Anterior cingulate cortex (tissue), 58 donors: Measurements from ENCODE around the gene CCNT1.
"Not testable (repeated sequence)": the region's sequence is repeated elsewhere in the genome, so short reads cannot be mapped to it uniquely, and the experiment has no call there.

Experiments
- DNase-seq, 58 donors: peaks; one replicate each; lab custom pipeline; 2025; lab: John Stamatoyannopoulos, UW

CCNT1 gene

GRCh38 chr12:48716493-48717251 is at the start of gene CCNT1:
Gene CCNT1, minus strand, starts transcription at chr12:48716707. Its CDS starts 32 bp downstream, at chr12:48716675.
- peak; percentile 92 to 100 (median 97) for DNase-seq

GRCh38 chr12:48765753-48766162 is 49.3 kb upstream of the CCNT1 start:
- no peak for DNase-seq

DNA sequence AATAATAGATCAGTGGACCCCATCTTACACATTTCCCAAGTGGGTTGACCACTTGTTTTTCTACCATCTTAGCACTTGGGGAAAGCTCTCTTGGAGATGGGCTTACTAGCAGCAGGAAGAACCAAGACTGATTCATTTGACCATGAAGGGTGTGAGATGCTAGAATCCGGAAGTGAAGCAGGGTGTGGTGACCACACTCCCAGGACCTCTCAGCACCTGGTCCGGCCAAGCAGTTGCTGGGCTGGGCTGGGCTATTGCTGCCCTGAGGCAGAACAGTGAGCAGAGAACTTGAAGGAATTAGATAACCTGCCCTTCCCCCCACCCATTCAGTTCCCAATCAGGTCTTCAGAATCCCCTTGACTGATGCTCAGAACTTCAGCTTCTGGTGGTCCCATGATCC is 48.0 kb upstream of the CCNT1 start:
- no peak for DNase-seq

DNA sequence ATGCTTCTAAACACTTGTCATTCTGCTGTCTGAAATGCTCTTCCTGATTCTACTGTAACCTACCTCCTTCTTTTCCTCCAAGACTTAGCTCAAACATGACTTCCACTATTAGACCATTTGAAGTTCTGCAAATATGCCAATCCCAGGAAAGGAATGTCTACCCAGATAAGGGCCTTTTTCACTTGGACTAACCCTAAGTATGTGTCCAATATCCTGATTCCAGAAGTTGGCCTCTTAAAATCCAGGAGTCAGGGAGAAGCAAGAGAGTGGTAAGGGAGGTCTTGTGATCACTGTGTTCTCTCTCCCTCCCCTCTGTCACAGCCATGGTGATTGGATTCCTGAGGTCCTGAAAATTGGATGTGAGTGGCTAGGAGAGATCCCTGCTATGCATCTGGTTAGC is 42.2 kb upstream of the CCNT1 start:
- DNase-seq, result no peak

DNA sequence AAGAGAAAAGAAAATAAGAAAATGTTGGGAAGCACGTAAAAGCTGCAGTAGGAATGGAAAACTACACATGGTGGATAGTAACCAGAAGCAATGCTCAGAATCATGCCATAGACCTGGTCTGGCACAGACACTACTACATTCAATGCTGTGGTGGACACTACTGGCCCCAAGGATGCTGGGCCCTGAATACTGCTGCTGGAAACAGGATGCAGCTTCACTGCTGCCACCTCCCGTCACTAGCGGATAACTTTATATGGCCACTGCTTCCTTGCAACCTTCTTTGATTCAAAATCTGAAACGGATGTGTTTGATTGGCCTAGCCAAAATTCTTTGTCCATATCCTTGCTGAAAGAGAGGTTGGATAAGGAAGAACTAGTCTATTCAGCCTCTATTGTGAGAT is 41.7 kb upstream of the CCNT1 start:
- no peak for DNase-seq

- DNase-seq, result no peak
These were observed 34.4 kb upstream of the CCNT1 start for GRCh38 chr12:48750769-48751356.

- no peak for DNase-seq
These were observed 33.7 kb upstream of the CCNT1 start for GRCh38 chr12:48750215-48750614.

DNA sequence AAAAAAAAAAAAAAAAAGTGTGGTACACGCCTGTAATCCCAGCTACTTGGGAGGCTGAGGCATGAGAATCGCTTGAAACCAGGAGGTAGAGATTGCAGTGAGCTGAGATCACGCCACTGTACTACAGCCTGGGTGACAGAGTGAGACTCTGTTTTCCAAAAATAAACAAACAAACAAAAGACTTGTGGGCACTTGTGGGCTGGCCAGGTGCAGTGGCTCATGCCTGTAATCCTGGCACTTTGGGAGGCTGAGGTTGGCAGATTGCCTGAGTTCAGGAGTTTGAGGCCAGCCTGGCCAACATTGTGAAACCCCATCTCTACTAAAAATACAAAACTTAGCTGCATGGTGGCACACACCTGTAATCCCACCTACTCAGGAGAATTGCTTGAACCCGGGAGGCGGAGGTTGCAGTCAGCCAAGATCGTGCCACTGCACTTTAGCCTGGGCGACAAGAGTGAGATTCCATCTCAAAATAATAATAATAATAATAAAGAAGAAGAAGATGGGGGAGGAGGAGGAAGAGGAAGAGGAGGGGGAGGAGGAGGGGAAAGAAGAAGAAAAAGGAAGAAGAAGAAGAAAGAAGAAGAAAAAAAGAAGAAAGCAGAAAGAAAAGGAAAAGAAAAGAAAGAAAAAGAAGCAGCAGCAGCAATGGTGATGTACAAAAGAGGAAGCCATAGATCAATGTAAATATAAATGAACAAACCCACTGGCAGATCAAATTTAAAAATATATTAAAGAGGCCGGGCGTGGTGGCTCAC is 27.9 kb upstream of the CCNT1 start:
- no peak for DNase-seq

GRCh38 chr12:48739618-48740269 is 23.2 kb upstream of the CCNT1 start:
- DNase-seq, result no peak

DNA sequence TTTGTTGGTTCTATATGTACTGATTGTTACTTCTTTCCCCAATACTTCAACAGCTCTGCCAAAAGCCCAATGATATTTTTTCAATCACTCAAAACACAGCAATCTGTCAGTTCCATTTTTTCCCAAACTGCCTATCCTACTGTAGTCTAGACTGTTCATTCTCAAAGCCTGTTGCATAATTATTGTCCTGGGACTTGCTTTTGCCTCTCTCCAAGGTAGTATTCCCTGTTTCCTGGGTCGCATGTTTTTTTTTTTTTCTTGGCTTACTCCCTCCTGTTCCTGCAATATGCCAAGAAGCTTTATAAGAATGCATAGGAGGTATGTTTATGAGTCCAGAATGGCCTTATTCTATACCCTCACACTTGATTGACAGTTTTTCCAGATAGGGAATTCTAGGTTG is 19.9 kb upstream of the CCNT1 start:
- DNase-seq, result no peak

- DNase-seq, result no peak
These were observed 12.3 kb upstream of the CCNT1 start for GRCh38 chr12:48728807-48729206.

GRCh38 chr12:48720737-48721136 is 4.2 kb upstream of the CCNT1 start:
- not testable (repeated sequence) for DNase-seq

- not testable (repeated sequence) for DNase-seq
These were observed 3.7 kb upstream of the CCNT1 start for GRCh38 chr12:48720171-48720570.

DNA sequence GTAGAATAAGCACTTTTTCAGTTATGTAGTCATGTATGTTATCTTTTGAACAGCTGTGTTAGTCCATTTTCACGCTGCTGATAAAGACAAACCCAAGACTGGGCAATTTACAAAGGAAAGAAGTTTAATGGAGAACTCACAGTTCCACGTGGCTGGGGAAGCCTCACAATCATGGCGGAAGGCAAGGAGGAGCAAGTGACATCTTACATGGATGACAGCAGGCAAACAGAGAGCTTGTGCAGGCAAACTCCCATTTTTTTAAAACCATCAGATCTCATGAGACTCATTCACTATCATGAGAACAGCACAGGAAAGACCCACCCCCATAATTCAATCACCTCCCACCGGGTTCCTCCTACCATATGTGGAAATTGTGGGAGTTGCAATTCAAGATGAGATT is 2.5 kb upstream of the CCNT1 start:
- DNase-seq, result not testable (repeated sequence)

DNA sequence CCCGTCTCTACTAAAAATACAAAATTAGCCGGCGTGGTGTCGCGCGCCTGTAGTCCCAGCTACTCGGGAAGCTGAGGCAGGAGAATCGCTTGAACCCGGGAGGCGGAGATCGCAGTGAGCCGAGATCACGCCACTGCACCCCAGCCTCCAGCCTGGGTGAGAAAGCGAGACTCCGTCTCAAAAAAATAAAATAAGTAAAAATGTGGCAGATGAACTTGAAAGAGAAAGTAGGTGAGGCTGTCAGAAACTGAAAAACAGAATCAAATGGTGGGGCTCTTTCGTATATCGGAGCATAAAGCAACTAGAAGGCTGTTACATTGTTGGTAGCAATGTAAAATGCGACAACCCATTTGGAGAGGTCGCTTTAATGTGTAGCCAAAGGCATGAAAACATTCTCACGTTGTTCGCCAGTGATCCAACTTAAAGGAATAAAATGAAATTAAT is 767 bp upstream of the CCNT1 start:
- DNase-seq, result no peak

DNA sequence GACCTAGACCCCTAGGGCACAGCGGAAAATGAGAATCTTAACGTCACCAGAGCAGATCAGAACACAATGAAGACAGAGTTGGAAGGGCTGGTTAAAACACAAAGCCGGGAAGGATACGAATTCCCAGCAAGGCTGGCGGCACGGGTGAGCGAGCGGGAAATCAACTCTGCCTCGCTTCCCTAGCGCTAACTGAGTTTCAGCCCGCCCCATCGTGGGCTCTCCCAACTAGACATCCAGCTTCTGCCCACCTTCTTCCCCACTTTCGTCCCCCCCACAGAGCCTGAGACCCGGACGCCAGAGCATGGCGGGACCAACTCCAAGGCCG is 377 bp downstream of the CCNT1 start:
- DNase-seq, result no peak

- DNase-seq, result no peak
These were observed 4.3 kb downstream of the CCNT1 start for GRCh38 chr12:48712209-48712608.

- not testable (repeated sequence) for DNase-seq
These were observed 17.7 kb downstream of the CCNT1 start for GRCh38 chr12:48698822-48699221.

- DNase-seq, result no peak
These were observed 19.9 kb downstream of the CCNT1 start for GRCh38 chr12:48696626-48697025.

DNA sequence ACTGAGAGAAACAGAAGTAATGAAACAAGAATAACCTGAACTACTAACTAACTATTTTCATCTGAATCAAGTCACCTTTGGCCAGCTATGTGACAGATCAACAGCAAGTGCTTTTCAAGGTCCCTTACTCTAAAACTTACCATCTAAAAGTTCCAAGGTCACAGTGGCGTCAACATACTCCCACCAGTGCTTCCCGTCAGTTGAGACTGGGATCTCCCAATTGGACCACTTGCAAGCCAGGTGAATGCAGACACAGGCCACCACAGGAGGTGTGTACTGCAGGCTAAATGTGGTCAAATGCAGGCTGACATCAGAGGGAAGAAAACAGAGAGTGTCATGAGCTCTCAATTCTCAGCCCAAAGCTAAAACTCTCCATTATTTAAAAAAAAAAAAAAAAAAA is 20.6 kb downstream of the CCNT1 start:
- DNase-seq, result no peak

- no peak for DNase-seq
These were observed 22.5 kb downstream of the CCNT1 start for GRCh38 chr12:48694038-48694437.
